ENCODE results near the gene ITIH6.
"Not testable (repeated sequence)": the region's sequence is repeated elsewhere in the genome, so short reads cannot be mapped to it uniquely, and the experiment has no call there.

The ITIH6 gene

GRCh38 chrX:54798137-54798536, at the start of gene ITIH6:
TSS of gene ITIH6 (minus strand) at chrX:54798255. CDS start at chrX:54798210, 45 bp downstream.
- DNase-seq = no peak

- not testable (repeated sequence) for DNase-seq
Observed at GRCh38 chrX:54847700-54848099, 49.6 kb upstream of the ITIH6 start.

GRCh38 chrX:54843050-54843449, 45.0 kb upstream of the ITIH6 start:
- no peak for DNase-seq

GRCh38 chrX:54842607-54843006, 44.6 kb upstream of the ITIH6 start:
- DNase-seq = no peak

- peak; percentile 58 for DNase-seq
Observed at GRCh38 chrX:54841184-54841874, 43.3 kb upstream of the ITIH6 start.

GRCh38 chrX:54838583-54838982, 40.5 kb upstream of the ITIH6 start:
- no peak for DNase-seq

GRCh38 chrX:54826598-54826997, 28.5 kb upstream of the ITIH6 start:
- no peak for DNase-seq

GRCh38 chrX:54825716-54826438, 27.8 kb upstream of the ITIH6 start:
- DNase-seq = no peak

GRCh38 chrX:54824722-54825121, 26.7 kb upstream of the ITIH6 start:
- no peak for DNase-seq

GRCh38 chrX:54824195-54824594, 26.1 kb upstream of the ITIH6 start:
- DNase-seq = no peak

GRCh38 chrX:54821310-54821709, 23.3 kb upstream of the ITIH6 start:
- DNase-seq = no peak

GRCh38 chrX:54820737-54821136, 22.7 kb upstream of the ITIH6 start:
- no peak for DNase-seq

- DNase-seq = no peak
Observed at GRCh38 chrX:54819201-54819600, 21.1 kb upstream of the ITIH6 start.

- DNase-seq = no peak
Observed at GRCh38 chrX:54818221-54818620, 20.2 kb upstream of the ITIH6 start.

- DNase-seq = no peak
Observed at GRCh38 chrX:54817220-54817820, 19.3 kb upstream of the ITIH6 start.

GRCh38 chrX:54812306-54812705, 14.3 kb upstream of the ITIH6 start:
- DNase-seq = no peak

- DNase-seq = no peak
Observed at GRCh38 chrX:54811301-54811885, 13.3 kb upstream of the ITIH6 start.

- DNase-seq = no peak
Observed at GRCh38 chrX:54810532-54810931, 12.5 kb upstream of the ITIH6 start.

- peak; percentile 95 for DNase-seq
Observed at GRCh38 chrX:54808605-54809483, 10.8 kb upstream of the ITIH6 start.

- DNase-seq = peak; percentile 87
Observed at GRCh38 chrX:54808109-54808604, 10.1 kb upstream of the ITIH6 start.

GRCh38 chrX:54807524-54808108, 9.6 kb upstream of the ITIH6 start, which contains the start of gene MAGED2:
TSS of gene MAGED2 (plus strand) at chrX:54807745. CDS start at chrX:54809332, 1,587 bp downstream.
- peak; percentile 82 for DNase-seq

- DNase-seq = no peak
Observed at GRCh38 chrX:54799046-54799445, 991 bp upstream of the ITIH6 start.
